IMR-90 (cell line): Measurements from ENCODE around the gene THAP10. TPM values are rescaled to one million over a fixed set of nuclear protein-coding genes. Genes with fewer than 3 reads are reported as not detected.

Source experiments
- ATAC-seq: fragments of 200-7000 bp; cut with Tn5 transposase; 2 replicates; pipeline ENCODE4 v1.9.1; 2020; ENCODE audit warnings: low read depth, mild to moderate bottlenecking, moderate library complexity
- BruUV-seq: library from RNA; stranded (reverse); fragments of 400-500 nt; replicated peaks from 2 replicates; lab custom pipeline; 2021; lab: Mats Ljungman, UMichigan
- CTCF ChIA-PET: fragments of 300-600 bp; formaldehyde crosslinking; extraction: SDS; loops from one replicate; lab custom pipeline; 2021; ENCODE audit warnings: antibody characterized with exemption; lab: Yijun Ruan, JAX
- POLR2A ChIA-PET: fragments of 300-600 bp; sonication (Branson Sonifier 250); formaldehyde crosslinking; loops from one replicate; lab custom pipeline; 2022; ENCODE audit warnings: antibody characterized with exemption; ENCODE audit not compliant: unreplicated experiment; lab: Charles Lee
- DNase-seq: peaks from one replicate; pipeline ENCODE4 v3.0.0; 2013
- H2AFZ ChIP-seq: replicated peaks from 2 replicates; pipeline ENCODE3; 2013; ENCODE audit warnings: low read length, mild to moderate bottlenecking; ENCODE audit not compliant: poor library complexity
- H2AK5ac ChIP-seq: 2 replicates; pipeline ENCODE4 v1.6.1; 2013; ENCODE audit warnings: low read depth, low read length, inconsistent platforms
- H2AK9ac ChIP-seq: replicated peaks from 2 replicates; pipeline ENCODE3; 2013; ENCODE audit warnings: mild to moderate bottlenecking, low read depth, low read length, moderate library complexity; ENCODE audit not compliant: poor library complexity
- H2BK120ac ChIP-seq: 2 replicates; pipeline ENCODE4 v1.6.1; 2013; ENCODE audit warnings: low read depth, low read length, inconsistent platforms
- H2BK15ac ChIP-seq: 3 replicates; pipeline ENCODE4 v1.6.1; 2013; ENCODE audit warnings: low read depth, low read length, inconsistent platforms
- H2BK20ac ChIP-seq: 2 replicates; pipeline ENCODE4 v1.6.1; 2013; ENCODE audit warnings: low read depth, mild to moderate bottlenecking, inconsistent platforms, low read length, moderate library complexity
- H2BK5ac ChIP-seq: 2 replicates; pipeline ENCODE4 v1.6.1; 2013; ENCODE audit warnings: mild to moderate bottlenecking, low read depth, low read length, inconsistent platforms; ENCODE audit not compliant: poor library complexity, severe bottlenecking
- H3K14ac ChIP-seq: replicated peaks from 2 replicates; pipeline ENCODE4 v1.6.1; 2013; ENCODE audit warnings: low read depth, low read length, inconsistent platforms
- H3K18ac ChIP-seq: 2 replicates; pipeline ENCODE4 v1.6.1; 2013; ENCODE audit warnings: low read depth, low read length, control low read depth
- H3K23ac ChIP-seq: 2 replicates; pipeline ENCODE4 v1.6.1; 2013; ENCODE audit warnings: low read depth, low read length, inconsistent platforms
- H3K27ac ChIP-seq: 2 replicates; pipeline ENCODE4 v1.5.1; 2013; ENCODE audit warnings: mild to moderate bottlenecking, control low read depth, low read length; ENCODE audit not compliant: insufficient read depth
- H3K27me3 ChIP-seq: 2 replicates; pipeline ENCODE4 v1.6.1; 2013; ENCODE audit warnings: low read length; ENCODE audit not compliant: control insufficient read depth, insufficient read depth
- H3K36me3 ChIP-seq: 2 replicates; pipeline ENCODE4 v1.6.1; 2013; ENCODE audit warnings: low read length, mixed read lengths; ENCODE audit not compliant: control insufficient read depth, insufficient read depth
- H3K4ac ChIP-seq: 2 replicates; pipeline ENCODE4 v1.6.1; 2013; ENCODE audit warnings: low read depth, low read length, inconsistent platforms
- H3K4me1 ChIP-seq: 2 replicates; pipeline ENCODE4 v1.6.1; 2013; ENCODE audit warnings: low read length, mixed read lengths; ENCODE audit not compliant: control insufficient read depth, insufficient read depth
- H3K4me2 ChIP-seq: 2 replicates; pipeline ENCODE4 v1.6.1; 2013; ENCODE audit warnings: low read depth, mild to moderate bottlenecking, control low read depth, low read length, moderate library complexity
- H3K4me3 ChIP-seq: 2 replicates; pipeline ENCODE4 v1.5.1; 2013; ENCODE audit warnings: low read depth, mild to moderate bottlenecking, control low read depth, low read length, moderate library complexity; ENCODE audit not compliant: insufficient read depth
- H3K56ac ChIP-seq: 2 replicates; pipeline ENCODE4 v1.6.1; 2013; ENCODE audit warnings: low read length, inconsistent platforms; ENCODE audit not compliant: insufficient read depth; ENCODE audit errors: extremely low read depth
- H3K79me1 ChIP-seq, 2 experiments: 2 replicates each; pipeline ENCODE4 v1.6.1; 2013; ENCODE audit warnings: low read length in 2 of 2, inconsistent platforms in 1 of 2, low read depth in 1 of 2
- H3K9ac ChIP-seq: 2 replicates; pipeline ENCODE4 v1.6.1; 2013; ENCODE audit warnings: low read depth, low read length, control low read depth
- H3K9me1 ChIP-seq: 2 replicates; pipeline ENCODE4 v1.6.1; 2013; ENCODE audit warnings: low read length, inconsistent platforms; ENCODE audit not compliant: insufficient read depth
- H3K9me3 ChIP-seq: 2 replicates; pipeline ENCODE4 v1.6.1; 2013; ENCODE audit warnings: low read length; ENCODE audit not compliant: control insufficient read depth, insufficient read depth
- H4K20me1 ChIP-seq: 2 replicates; pipeline ENCODE4 v1.6.1; 2013; ENCODE audit warnings: low read length, inconsistent platforms; ENCODE audit not compliant: insufficient read depth
- H4K5ac ChIP-seq: 2 replicates; pipeline ENCODE4 v1.6.1; 2013; ENCODE audit warnings: mild to moderate bottlenecking, low read depth, low read length, control low read depth
- H4K8ac ChIP-seq, 2 experiments: 2 replicates each; pipeline ENCODE4 v1.6.1; 2013; ENCODE audit warnings: low read depth in 2 of 2, low read length in 2 of 2, control low read depth in 1 of 2, inconsistent platforms in 1 of 2
- H4K91ac ChIP-seq: 2 replicates; pipeline ENCODE4 v1.6.1; 2013; ENCODE audit warnings: low read depth, low read length, inconsistent platforms; ENCODE audit not compliant: insufficient read depth
- FOS ChIP-seq: fragments of 150-350 bp; IDR thresholded peaks from 2 replicates; pipeline ENCODE4 v1.6.1; 2016; ENCODE audit warnings: low read depth, low read length
- MAZ ChIP-seq: IDR thresholded peaks from 2 replicates; pipeline ENCODE4 v1.6.1; 2012; ENCODE audit warnings: low read depth, mild to moderate bottlenecking, low read length, improper control_type of control experiment, moderate library complexity, borderline replicate concordance
- RCOR1 ChIP-seq: IDR thresholded peaks from 2 replicates; pipeline ENCODE4 v1.6.1; 2012; ENCODE audit warnings: mild to moderate bottlenecking, low read length, improper control_type of control experiment; ENCODE audit not compliant: insufficient replicate concordance
- RFX5 ChIP-seq: IDR thresholded peaks from 2 replicates; pipeline ENCODE4 v1.8.0; 2012; ENCODE audit warnings: low read depth, mild to moderate bottlenecking, low read length, moderate library complexity
- USF2 ChIP-seq: fragments of 150-350 bp; IDR thresholded peaks from 2 replicates; pipeline ENCODE4 v1.6.1; 2017; ENCODE audit warnings: mild to moderate bottlenecking, antibody characterized with exemption, low read length, low read depth
- WGBS, 2 experiments: methylation state at CpG; one replicate each; pipeline versions ENCODE4 v1.1.5 to v1.1.7; 2013; ENCODE audit warnings: missing lambda C conversion rate in 2 of 2; ENCODE audit not compliant: insufficient read length in 1 of 2; ENCODE audit errors: extremely low coverage in 2 of 2; 5-methylcytosine and 5-hydroxymethylcytosine counted together
- dilution Hi-C: fragments of 300-500 bp; cut with HindIII; formaldehyde crosslinking; loops from one replicate; pipeline ENCODE4 v1.14.3; 2018; ENCODE audit warnings: low sequenced_read_pairs; ENCODE audit not compliant: unreplicated experiment
- in situ Hi-C: fragments of 300-500 bp; cut with MboI; formaldehyde crosslinking; loops from 3 replicates; pipeline ENCODE4 v1.14.3; 2019; ENCODE audit warnings: low sequenced_read_pairs, inconsistent platforms, mixed read lengths
- intact Hi-C: fragments of 100-400 bp; cut with micrococcal nuclease; formaldehyde crosslinking; loops from 2 replicates; pipeline ENCODE4 v1.10.0; 2022
- polyA plus RNA-seq, 3 experiments: library from polyadenylated mRNA; depleted of rRNA; stranded (reverse); fragments of >200 nt; gene quantifications; 2 replicates each; pipeline ENCODE4 v1.2.3, GENCODE V29; 2012; ENCODE audit warnings: low replicate concordance in 1 of 3
- total RNA-seq: library from RNA; depleted of rRNA; stranded (reverse); fragments of >200 nt; gene quantifications from 2 replicates; pipeline ENCODE4 v1.2.3, GENCODE V29; 2012

The THAP10 gene
- total and polyA plus RNA-seq, 2 of the 4 experiments (the other 2 are of a cell fraction) = 2.3 to 2.8 TPM

- Histone ChIP-seq H3K79me1 (no peaks in the 10 kb centered on the region), H3K9me3 (no peaks in the 10 kb centered on the region), H3K14ac (no peak overlapping the region), H2BK20ac (no peak overlapping the region), H4K91ac (no peak overlapping the region), H2BK5ac (no peak overlapping the region), H3K18ac (no peak overlapping the region), H3K56ac (no peak overlapping the region), H3K27me3 (no peaks in the 10 kb centered on the region), H2BK15ac (no peak overlapping the region), H3K27ac (no peak overlapping the region), H3K4ac (no peak overlapping the region), H3K9me1 (no peaks in the 10 kb centered on the region), H4K8ac (no peak overlapping the region), H3K4me2 (no peak overlapping the region), H3K36me3 (no peaks in the 10 kb centered on the region), H4K5ac (no peak overlapping the region), H4K20me1 (no peaks in the 10 kb centered on the region), H2AK9ac (no peak overlapping the region), H3K4me1 (no peaks in the 10 kb centered on the region), H3K4me3 (no peak overlapping the region), H2BK120ac (no peak overlapping the region), H2AFZ (no peak overlapping the region), H2AK5ac (no peak overlapping the region), H3K23ac (no peak overlapping the region), H3K9ac (no peak overlapping the region)
- no peak for DNase-seq
- in situ Hi-C loops = no loop called here
- no peak for ATAC-seq
- intact Hi-C loops = no loop called here
- ChIA-PET POLR2A (no interaction called here), CTCF (no interaction called here)
- dilution Hi-C loops = no loop called here
- TF ChIP-seq MAZ (no peak), USF2 (no peak), FOS (no peak), RCOR1 (no peak), RFX5 (no peak)
- WGBS, 2 experiments = 0% methylated on average over 1 of the region's 3 CpGs; no CpG with 5 or more reads in 1 of the 2 experiments
- BruUV-seq = no TSS peak
Measured at GRCh38 chr15:70933411-70933810, 41.2 kb upstream of the THAP10 start.
